DMS 273 (cell line): ENCODE data around the gene CACNA1E.

ENCODE experiments used
- DNase-seq: peaks from one replicate; lab custom pipeline; 2025; ENCODE audit not compliant: unreplicated experiment; lab: John Stamatoyannopoulos, UW

The CACNA1E gene

DNA sequence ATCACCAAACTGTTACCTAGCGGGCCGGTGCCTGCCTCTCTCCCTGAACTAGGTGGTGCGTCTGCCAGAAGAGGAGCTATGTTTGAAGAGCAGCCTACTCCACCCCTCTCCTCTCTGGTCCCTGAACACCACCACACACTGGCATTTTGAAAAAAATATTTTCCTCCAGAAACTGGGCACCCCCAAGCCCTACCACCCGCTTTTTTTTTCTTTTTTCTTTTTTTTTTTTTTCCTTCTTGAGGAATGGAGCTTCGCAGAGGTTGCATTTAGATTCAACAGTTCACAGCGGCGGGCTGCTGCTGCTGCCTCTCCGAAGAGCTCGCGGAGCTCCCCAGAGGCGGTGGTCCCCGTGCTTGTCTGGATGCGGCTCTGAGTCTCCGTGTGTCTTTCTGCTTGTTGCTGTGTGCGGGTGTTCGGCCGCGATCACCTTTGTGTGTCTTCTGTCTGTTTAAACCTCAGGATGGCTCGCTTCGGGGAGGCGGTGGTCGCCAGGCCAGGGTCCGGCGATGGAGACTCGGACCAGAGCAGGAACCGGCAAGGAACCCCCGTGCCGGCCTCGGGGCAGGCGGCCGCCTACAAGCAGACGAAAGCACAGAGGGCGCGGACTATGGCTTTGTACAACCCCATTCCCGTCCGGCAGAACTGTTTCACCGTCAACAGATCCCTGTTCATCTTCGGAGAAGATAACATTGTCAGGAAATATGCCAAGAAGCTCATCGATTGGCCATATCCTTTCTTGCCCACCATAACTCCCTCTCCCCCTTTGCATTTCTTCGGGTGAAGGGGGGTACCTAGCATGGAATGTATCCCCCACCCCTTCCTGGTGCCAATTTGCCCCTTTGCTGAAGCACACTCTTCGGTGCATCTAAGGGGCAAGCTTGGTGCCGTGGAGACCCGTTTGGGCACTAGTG is at the start of gene CACNA1E:
Gene CACNA1E (plus strand): TSS at position 233 of the 911 bp plus-strand sequence. CDS start 228 bp downstream, at position 461.
- DNase-seq, result no peak

DNA sequence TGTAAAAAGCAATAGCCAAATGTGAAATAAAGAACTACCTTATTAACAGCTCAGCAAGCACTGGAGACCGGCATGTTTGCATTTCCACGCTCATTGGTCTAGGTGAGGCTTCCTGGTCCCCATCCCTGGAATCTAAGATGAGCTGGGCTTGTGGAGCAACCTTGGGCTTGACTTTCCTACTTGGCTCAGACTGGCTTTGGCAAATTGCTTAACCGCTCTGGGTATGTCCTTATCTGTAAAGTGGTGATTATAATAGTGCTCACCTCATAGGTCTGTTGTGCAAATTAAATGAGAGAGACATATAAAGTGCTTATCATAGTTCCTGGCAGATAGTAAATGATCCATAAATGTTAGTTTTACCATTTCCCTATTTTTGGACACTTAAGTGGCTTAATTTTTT is 49.4 kb upstream of the CACNA1E start:
- no peak for DNase-seq

DNA sequence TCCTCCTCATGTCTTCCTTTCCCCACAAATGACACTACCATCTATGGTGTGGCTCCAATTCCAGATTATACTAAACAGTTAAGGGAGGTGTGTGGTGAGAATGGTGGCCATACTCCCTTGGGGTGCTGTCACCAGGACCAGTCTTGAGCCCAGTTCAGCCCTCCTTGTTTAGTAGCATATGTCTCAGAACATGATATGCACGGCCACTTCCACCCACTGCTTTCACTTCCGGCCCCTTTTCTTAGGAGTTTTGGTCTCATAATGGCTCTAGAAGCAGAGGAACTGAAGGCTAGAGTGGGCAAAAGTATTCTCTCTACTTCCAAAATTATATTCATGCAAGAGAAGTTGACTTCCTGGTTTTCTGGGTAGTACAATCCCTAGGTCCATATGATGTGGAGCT is 45.3 kb upstream of the CACNA1E start:
- no peak for DNase-seq

DNA sequence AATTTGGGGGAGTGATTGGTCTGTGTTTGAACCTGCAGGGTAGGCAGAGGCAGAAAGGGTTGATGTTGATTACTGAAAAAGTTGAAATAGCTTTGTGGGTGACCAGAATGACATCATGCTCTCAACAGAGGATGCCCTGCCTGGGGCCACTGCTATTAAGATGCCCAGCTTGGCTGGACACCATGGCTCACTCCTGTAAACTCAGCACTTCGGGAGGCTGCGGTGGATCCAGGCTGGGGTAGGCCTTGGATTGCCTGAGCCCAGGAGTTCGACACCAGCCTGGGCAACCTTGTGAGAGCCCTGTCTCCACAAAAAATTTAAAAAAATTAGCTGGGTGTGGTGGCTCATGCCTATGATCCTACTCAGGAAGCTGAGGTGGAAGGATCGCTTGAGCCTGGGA is 42.8 kb upstream of the CACNA1E start:
- DNase-seq, result no peak

DNA sequence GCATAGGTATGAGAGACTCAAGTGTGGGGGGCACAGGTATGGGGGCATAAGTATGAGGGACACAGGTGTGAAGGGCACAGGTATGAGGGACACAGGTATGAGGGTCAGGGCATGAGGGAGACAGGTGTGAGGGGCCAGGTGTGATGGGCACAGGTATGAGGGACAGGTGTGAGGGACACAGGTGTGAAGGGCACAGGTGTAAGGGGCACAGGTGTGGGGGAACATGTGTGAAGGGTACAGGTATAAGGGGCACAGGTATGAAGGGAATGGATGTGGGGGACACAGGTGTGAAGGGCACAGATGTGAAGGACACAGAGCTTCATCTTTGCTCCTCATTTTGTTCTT is 41.2 kb upstream of the CACNA1E start:
- no peak for DNase-seq

DNA sequence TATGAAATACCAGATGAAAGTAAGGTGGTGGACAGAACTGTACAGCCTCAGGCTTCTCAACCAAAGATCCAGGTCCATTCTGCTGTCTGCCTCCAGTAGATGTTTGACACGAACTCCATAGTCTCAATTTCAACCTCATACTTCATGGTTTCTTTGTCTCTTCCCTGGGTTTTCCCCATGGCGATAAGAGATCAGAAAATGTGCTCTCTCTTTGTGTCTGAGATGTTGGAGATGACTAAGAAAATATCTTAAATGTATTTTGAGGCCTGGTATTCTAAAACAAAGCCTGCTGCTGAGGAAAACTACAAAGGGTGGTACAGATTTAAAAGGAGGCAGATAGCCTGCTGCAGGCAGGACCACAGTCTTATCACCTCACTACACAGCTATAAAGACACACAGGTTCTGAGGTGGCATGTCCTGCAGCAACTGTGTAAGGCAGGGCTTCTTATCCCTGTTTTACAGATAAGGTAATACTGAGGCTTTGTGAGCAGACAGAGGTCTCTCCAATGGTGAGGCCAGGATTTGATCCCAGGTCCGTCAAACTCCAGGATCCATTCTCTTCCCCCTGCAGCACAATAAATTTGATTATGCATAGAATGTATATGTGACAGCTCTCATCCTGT is 40.0 kb upstream of the CACNA1E start:
- no peak for DNase-seq

DNA sequence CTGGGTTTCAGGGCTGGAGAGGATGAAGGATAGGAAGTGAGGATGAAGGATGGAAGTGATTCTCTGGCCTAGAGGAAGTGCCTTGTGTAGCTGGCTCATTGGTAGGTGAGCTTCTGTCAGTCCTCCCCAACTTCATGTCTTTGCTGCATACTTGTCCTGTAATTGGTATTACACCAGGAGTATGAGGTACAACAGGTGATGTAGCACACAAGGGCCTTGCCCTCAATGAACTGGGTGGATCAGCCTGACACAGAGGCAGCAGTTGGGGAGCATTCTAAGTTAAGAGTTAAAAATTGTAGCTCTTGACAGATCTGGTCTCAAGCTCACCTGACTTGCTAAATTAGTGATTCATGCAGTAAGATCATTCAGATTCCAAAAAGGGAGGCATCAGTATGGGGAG is 37.9 kb upstream of the CACNA1E start:
- DNase-seq, result no peak

DNA sequence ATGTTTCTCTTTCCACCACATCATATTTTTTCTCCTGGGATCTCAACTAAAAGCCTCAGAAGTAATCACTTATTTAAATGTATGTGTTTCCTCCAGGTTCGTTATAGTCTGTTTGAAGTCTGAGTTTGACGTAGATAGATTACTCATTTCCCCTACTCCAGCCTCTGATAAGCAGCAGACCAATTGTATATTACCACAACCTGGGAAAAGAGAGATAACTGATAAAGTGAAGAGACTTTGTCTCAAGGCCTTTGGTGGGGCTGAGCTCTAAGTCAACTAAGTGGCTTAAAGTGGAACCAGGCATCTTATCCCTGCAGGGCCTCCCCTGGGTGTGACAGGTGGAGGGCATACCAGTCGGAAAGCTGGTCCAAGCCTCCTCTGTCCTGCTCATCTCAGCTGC is 34.9 kb upstream of the CACNA1E start:
- DNase-seq, result no peak

DNA sequence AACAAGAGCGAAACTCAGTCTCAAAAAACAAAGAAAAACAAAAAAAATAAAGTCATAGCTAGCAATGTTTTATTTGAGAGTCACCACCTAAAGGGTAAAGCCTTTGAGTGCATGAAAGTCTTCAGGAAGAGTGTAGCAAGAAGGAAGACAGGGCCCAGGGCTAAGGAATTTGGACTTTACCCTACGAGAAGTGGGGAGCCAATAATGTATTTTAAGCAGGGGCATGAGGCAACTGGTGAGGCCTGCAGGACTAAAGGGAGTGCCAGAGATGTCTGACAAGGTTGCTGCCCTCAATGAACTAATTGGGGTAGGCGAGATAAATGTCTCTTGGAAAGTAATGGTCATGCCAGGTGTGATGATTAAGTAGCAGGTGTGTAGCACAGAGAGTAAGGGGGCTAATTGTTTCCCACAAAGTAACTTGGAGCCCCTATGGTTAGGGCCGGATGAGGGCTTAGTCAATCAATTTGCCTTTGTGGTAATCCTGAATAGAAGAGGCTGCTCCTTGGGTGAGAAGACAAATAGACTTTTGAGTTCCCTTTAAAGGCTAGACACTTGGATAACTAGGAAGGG is 31.6 kb upstream of the CACNA1E start:
- DNase-seq, result no peak

DNA sequence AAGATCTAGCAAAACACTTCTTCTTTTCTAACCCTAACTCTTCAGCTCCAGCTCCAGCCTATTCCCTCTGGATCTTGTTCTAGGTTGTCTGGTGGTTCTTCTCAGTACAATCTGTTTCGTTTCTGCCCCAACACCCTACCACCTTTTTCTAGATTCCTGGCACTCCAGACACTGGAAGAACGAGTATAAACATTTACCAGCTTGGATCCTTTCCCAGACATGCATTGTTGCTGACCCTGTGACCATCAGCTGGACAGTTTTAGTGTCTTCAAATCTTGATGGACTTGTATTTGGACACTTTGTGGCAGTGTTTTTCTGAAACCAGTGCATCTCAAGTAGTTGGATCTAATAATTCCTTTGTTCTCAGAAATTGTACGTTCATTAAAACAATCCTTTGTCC is 30.6 kb upstream of the CACNA1E start:
- no peak for DNase-seq

DNA sequence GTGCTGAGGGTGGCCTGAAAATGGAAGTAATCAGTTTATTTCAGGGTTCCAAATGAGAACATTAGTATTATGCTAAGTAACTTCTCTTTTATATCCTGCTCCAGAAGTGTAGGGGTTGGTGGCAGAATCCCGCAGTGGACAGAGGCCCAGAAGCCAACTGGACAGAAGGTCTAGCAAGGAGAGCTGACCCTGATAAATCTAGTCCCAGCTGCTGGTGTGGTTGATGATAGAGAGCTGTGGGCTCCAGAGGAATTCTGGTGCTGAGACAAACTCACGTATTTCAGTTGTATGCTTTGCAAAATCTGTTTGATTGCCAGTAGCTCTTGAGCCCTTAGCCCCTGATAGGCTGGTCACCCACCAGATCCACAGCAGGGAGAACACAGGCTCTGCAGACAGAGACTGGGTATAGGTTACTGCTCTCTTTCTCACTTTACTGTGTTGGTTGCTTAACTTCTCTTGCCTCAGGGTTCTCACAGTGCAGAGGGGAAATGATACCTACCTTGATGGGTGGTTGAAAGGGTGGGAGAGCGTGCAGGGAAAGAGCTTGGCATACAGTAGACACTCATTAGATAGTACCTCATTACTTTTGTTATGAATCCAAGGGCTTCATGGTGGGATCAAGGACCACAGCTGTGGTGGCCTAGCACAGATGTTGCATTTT is 29.6 kb upstream of the CACNA1E start:
- DNase-seq, result no peak

DNA sequence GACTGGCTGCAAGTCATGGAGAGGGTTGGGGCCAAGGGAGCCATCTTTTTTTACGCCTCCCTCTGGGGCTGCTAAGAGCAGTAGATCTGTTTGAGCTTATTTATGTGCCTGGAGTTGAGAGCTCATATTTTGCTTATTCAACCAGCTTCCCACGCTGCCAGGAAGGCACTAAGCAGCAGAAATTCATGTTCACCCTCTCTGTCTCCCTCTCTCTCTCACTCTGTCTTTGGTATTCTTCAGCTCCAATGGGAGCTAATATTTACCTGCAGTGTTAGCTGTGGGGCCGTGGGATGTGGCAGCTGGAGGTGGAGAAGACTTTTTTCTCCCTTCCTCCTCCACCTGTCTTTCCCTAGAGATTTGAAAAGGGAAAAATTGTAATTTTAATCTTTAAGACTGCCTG is 26.8 kb upstream of the CACNA1E start:
- DNase-seq, result no peak

DNA sequence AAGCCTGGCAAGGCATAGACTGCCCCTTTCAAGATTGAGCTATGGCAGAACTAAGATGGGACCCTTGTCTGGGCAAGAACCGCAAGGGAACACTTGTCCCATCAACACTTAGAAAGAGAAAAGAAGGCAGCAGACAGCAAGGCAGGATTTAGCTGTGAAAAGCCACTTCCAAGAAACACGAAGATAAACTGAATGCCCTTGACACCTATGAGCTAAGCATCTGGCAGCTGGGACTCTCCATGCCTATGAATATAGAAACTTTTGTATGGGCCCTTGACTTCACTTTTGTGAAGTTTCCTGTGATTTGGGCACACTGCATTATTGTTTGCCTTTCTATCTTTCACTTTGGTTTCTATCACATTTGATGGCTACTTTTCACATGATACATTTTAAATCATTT is 24.9 kb upstream of the CACNA1E start:
- DNase-seq, result no peak

DNA sequence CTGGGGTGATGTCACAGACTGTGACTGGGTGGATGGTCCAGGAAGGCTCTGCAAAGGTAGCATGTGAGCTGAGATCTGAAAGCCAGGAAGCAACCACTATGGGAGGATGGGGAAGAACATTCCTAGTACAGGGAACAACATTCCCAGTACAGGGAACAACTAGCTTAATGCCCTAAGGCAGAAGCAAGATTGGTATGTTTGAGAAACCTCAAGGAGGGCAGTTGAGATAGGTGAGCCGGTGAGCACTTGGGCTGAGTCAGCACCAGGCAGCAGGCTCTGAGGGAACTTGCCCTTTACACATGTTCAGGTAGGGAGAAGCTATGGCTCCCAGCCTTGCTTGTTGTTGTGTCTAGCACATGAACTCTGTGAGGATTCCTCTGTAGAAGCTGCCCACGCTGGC is 24.2 kb upstream of the CACNA1E start:
- no peak for DNase-seq

DNA sequence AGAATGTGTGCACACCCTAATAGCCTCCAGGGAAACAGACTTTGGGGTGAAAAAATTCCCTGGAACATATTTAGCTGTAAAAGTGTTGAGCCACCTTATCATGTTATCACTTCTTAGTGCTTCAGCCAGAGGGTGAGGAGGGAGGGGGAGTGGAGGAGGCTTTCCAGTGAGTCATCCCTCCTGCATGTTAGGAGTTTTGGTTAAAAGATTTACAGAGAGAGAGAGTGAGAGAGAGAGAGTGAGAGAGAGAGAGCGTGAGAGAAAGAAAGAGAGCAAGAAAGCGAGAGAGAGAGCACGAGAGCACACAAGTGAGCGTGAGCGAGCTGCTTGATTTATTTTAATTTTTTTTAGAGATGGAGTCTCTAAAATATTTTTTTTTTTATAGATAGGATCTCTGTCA is 13.5 kb upstream of the CACNA1E start:
- DNase-seq, result no peak

DNA sequence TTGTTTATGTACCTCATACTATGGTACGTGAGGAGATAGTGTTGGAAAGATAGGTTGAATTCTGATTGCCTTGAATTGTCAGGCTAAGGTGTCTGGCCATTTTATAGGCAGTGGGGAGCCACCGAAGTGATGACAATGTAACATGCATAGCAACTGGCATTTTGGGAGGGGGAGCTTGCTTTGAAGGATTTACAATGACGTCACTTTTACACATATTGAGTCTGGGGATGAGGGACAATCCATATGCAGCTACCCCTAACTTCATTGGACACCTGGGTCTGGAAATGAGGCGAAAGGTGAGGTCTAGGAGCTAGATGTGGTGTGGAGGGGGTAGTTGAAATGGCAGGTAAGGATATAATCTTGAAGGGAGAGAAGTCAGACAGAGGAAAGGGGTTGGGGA is 7.7 kb upstream of the CACNA1E start:
- DNase-seq, result no peak

DNA sequence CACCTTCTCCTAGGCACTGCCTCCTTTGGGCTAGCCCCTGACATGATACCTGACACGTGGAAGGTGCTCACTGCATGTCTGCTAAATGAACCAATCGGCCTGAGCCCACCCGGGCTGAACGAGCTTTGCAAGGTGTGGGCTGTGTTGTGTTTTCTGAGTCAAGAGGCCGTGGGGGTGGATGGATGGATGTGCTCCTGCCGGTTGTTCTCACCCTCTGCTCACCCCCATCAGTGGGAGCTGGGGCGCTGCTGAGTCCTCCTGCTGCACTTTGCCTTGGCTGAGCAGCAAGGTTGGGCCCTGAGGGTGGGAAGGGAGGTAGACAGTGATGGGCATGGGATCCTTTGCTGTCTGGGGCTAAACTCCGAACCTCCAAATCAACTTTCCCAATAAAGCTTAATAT is 6.7 kb upstream of the CACNA1E start:
- no peak for DNase-seq

DNA sequence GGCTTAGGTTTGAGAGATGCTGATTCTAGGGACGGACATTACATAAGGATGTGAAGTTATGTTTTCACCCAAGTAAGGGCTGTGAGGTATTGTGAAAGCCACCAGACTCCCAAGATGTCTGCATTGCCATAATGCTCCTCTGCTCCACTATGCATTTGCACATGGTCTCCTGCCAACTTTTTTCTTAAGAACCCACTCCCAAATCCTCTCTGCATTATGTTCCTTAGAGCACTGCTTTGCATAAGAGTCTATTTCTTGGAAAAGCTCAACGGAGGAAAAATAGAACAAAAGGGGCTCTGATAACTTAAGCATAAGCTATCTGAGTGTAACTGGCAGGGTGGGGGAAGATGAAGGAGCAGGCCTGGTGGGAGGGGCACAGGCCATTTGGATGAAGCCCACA is 5.0 kb upstream of the CACNA1E start:
- no peak for DNase-seq

DNA sequence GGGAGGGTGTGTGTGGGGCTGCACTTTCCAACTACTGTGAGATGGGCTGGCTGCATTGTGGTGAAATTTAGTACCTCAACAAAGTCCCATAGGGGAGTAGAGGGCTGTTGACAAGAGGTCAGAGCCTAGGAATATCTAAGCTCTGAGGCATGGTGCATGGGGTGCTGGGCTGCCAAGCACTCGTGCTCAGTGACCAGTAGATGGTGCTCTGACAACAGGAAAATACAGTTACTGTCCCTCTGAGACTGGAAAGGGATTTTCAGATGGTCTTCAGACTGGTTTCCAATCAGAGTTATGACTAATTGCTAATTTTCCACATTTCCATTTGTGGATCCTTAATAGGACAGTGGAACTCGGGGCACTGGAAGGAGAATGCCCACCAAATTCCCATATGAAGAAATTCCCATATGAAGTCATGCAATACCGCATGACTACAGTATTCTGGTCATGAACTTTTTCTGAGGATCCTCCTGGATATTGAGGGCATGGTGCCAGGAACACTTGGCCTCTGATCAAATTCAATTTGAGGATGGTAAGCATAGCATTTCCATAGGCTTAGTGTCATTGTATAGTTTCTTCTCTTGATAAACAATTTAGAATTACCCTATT is 4.1 kb upstream of the CACNA1E start:
- peak; percentile 78 for DNase-seq

DNA sequence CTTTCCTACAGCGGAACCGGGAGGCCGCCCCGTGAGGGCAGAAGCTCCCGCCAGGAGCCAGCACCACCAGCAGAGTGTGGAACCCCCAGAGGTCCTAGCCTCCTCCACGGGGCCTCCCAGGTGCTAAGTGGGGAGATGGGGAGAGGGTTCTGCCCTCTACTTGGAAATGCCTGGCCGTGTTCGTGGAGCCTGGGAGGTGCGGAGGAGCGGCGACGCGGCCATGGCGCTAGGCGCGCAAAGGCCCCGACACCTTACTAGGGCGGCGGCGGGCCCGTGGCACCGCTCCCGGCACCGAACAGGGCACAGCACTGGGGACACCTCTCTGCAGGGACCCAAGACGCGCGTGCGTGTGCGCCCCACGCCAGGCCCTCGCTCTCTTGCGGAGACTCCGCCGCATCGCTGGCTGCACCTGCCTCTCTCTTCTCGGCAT is 1.3 kb upstream of the CACNA1E start:
- no peak for DNase-seq

DNA sequence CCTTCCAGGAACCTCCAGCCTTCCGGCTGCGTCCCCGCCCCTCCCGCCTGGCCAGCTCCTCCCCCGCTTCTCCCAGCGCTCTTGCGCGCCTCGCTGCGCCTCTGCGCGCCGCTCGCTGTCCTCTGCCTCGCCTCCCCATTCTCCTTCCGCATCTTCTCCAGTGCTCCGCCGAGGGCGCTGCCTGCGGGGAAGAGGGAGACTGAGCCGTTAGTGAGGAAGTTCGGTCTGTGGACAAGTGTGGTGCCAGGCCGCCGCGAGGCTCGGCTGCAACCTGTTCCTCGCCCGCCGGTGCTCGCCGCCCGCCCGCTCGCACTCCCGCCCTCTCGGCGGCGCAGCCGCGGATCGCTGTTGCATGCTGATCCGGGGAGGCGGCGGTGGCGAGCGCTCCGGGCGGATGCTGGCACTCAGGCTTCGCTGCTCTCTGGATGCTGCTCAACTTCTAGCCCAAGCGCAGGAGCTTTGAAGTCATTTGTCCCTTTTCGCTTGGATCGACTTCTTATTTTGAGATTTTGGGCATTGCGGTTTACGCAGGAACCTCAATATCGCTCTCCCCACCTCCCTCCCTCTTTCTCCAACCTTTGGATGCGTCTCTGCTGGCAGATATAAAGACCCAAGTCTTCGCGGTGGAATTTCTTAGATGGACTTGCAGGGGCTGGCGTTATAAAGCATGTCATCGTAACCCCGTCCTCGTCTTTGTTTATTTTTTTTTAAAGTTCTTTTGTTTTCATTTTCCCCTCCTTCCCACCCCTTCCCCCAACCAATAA is 614 bp upstream of the CACNA1E start:
- peak; percentile 49 for DNase-seq
